Measurements from ENCODE around the gene HCST. TPM values are rescaled to one million over a fixed set of nuclear protein-coding genes. Genes with fewer than 3 reads are reported as not detected.

Gene HCST
- total and polyA plus RNA-seq, 4 donors, result 2.0 to 13.3 (median 3.8) TPM

- Histone ChIP-seq H3K9ac (ENCODE audit: low read depth in 1 of 2, low read length in 2 of 2) (no peak overlapping the region), H3K4me3 (ENCODE audit: low read depth in 1 of 3, low read length in 3 of 3) (no peak overlapping the region), H3K9me3 (ENCODE audit: control insufficient read depth in 4 of 4, low read length in 3 of 4) (peaks cover 0 to 4% (median 0%) of the 10 kb centered on the region in 4 donors), H3K4me1 (ENCODE audit: control insufficient read depth in 4 of 4, insufficient read depth in 4 of 4, low read length in 3 of 4) (peaks cover 0 to 4% (median 3%) of the 10 kb centered on the region in 4 donors), H3K27me3 (ENCODE audit: control insufficient read depth in 4 of 4, insufficient read depth in 4 of 4, low read length in 3 of 4) (peaks cover 0 to 4% (median 0%) of the 10 kb centered on the region in 4 donors), H3K36me3 (ENCODE audit: control insufficient read depth in 4 of 4, insufficient read depth in 3 of 4, low read depth in 1 of 4, low read length in 3 of 4) (no peaks in the 10 kb centered on the region), H3K27ac (ENCODE audit: low read depth in 1 of 2, low read length in 2 of 2) (no peak overlapping the region)
- 75% methylated on average over 5 of the region's 5 CpGs for WGBS
- no peak for DNase-seq (ENCODE audit: low spot score)
- TF ChIP-seq RAD21 (IDR thresholded peaks at IDR 0.05), result no peak
- TF ChIP-seq CTCF (IDR thresholded peaks at IDR 0.05; ENCODE audit: low read depth, low read length, missing input control), result no peak
- no peak for TF ChIP-seq FOXA2 (IDR thresholded peaks at IDR 0.05)
- no peak for TF ChIP-seq HNF4A (conservative IDR thresholded peaks at IDR 0.05)
- no peak for TF ChIP-seq YY1 (IDR thresholded peaks at IDR 0.05)
- no peak for TF ChIP-seq JUND (IDR thresholded peaks at IDR 0.05)
- TF ChIP-seq TAF1 (conservative IDR thresholded peaks at IDR 0.05), result no peak
- no peak for TF ChIP-seq FOXA1 (IDR thresholded peaks at IDR 0.05)
- TF ChIP-seq EGR1 (IDR thresholded peaks at IDR 0.05; ENCODE audit: low read depth in 2 of 2), result no peak
- TF ChIP-seq NR2F2 (IDR thresholded peaks at IDR 0.05), result no peak
- TF ChIP-seq REST (IDR thresholded peaks at IDR 0.05), result no peak
These were observed 26.2 kb downstream of the HCST start for GRCh38 chr19:35928507-35928906.

- Histone ChIP-seq H3K36me3 (ENCODE audit: control insufficient read depth in 4 of 4, insufficient read depth in 3 of 4, low read depth in 1 of 4, low read length in 3 of 4) (no peaks in the 10 kb centered on the region), H3K4me3 (ENCODE audit: low read depth in 1 of 3, low read length in 3 of 3) (no peak overlapping the region), H3K27ac (ENCODE audit: low read depth in 1 of 2, low read length in 2 of 2) (peak overlapping the region; percentile 26 to 44), H3K27me3 (ENCODE audit: control insufficient read depth in 4 of 4, insufficient read depth in 4 of 4, low read length in 3 of 4) (peaks cover 0 to 4% (median 0%) of the 10 kb centered on the region in 4 donors), H3K9ac (ENCODE audit: low read depth in 1 of 2, low read length in 2 of 2) (no peak overlapping the region), H3K9me3 (ENCODE audit: control insufficient read depth in 4 of 4, low read length in 3 of 4) (peaks cover 0 to 4% (median 0%) of the 10 kb centered on the region in 4 donors), H3K4me1 (ENCODE audit: control insufficient read depth in 4 of 4, insufficient read depth in 4 of 4, low read length in 3 of 4) (peaks cover 0 to 4% (median 3%) of the 10 kb centered on the region in 4 donors)
- TF ChIP-seq GABPA (IDR thresholded peaks at IDR 0.05 in 1 of 2, conservative IDR thresholded peaks at IDR 0.05 in 1 of 2) (no peak), TAF1 (conservative IDR thresholded peaks at IDR 0.05) (no peak), NR2F2 (IDR thresholded peaks at IDR 0.05) (no peak), HNF4G (IDR thresholded peaks at IDR 0.05) (no peak), SP1 (IDR thresholded peaks at IDR 0.05) (no peak), MAX (IDR thresholded peaks at IDR 0.05) (no peak), CTCF (IDR thresholded peaks at IDR 0.05; ENCODE audit: low read depth, low read length, missing input control) (no peak), YY1 (IDR thresholded peaks at IDR 0.05) (no peak), REST (IDR thresholded peaks at IDR 0.05) (no peak), EGR1 (IDR thresholded peaks at IDR 0.05; ENCODE audit: low read depth in 2 of 2) (no peak)
- no peak for DNase-seq (ENCODE audit: low spot score)
- WGBS, result 68% methylated on average over 2 of the region's 2 CpGs
These were observed 27.5 kb downstream of the HCST start for GRCh38 chr19:35929876-35930275.
